Subcutaneous adipose tissue (tissue), 4 donors: ENCODE measurements around the gene DPP10. TPM values are rescaled to one million over a fixed set of nuclear protein-coding genes. Genes with fewer than 3 reads are reported as not detected.

Experiments used
- CTCF ChIP-seq: fragments of 450-650 bp; IDR thresholded peaks from one replicate; pipeline ENCODE4 v1.5.1; 2016; ENCODE audit warnings: low read depth, mild to moderate bottlenecking, control low read depth, antibody characterized with exemption, moderate library complexity
- total RNA-seq, 4 donors: library from RNA; depleted of rRNA; stranded (reverse); fragments of >200 nt; gene quantifications; one replicate each; pipeline ENCODE4 v1.1.0, GENCODE V29; 2016

Gene DPP10
- total RNA-seq, 4 donors from 2014 or later: 0.94 TPM; not detected in 3

GRCh38 chr2:114534116-114535084 lies 92.0 kb downstream of the DPP10 start:
- TF ChIP-seq CTCF: no peak

- TF ChIP-seq CTCF: no peak
Measured at GRCh38 chr2:114537777-114538176, 95.3 kb downstream of the DPP10 start.

GRCh38 chr2:114542695-114543094 lies 100.3 kb downstream of the DPP10 start:
- no peak for TF ChIP-seq CTCF

- TF ChIP-seq CTCF: no peak
Measured at GRCh38 chr2:114543236-114543766, 100.9 kb downstream of the DPP10 start.

- no peak for TF ChIP-seq CTCF
Measured at GRCh38 chr2:114545052-114545451, 102.6 kb downstream of the DPP10 start.

GRCh38 chr2:114546531-114546930 lies 104.1 kb downstream of the DPP10 start:
- TF ChIP-seq CTCF: no peak

GRCh38 chr2:114548151-114548550 lies 105.7 kb downstream of the DPP10 start:
- TF ChIP-seq CTCF: no peak
